Mucosa of rectum (tissue), 2 donors: ENCODE data around the gene CHTF18.
"Not testable (repeated sequence)": the region's sequence is repeated elsewhere in the genome, so short reads cannot be mapped to it uniquely, and the experiment has no call there.

ENCODE experiments used
- H3K27ac ChIP-seq, 2 donors: one replicate each; pipeline ENCODE4 v1.7.0; 2013; ENCODE audit warnings: inconsistent platforms in 2 of 2, low read depth in 2 of 2, low read length in 2 of 2
- H3K27me3 ChIP-seq, 2 donors: one replicate each; pipeline ENCODE4 v1.7.0; 2013; ENCODE audit warnings: low read length in 2 of 2; ENCODE audit not compliant: control insufficient read depth in 2 of 2, insufficient read depth in 2 of 2
- H3K36me3 ChIP-seq, 2 donors: one replicate each; pipeline ENCODE4 v1.7.0; 2013; ENCODE audit warnings: low read length in 2 of 2; ENCODE audit not compliant: control insufficient read depth in 2 of 2, insufficient read depth in 2 of 2
- H3K4me1 ChIP-seq, 2 donors: one replicate each; pipeline ENCODE4 v1.7.0; 2013; ENCODE audit warnings: low read length in 2 of 2, mild to moderate bottlenecking in 1 of 2; ENCODE audit not compliant: control insufficient read depth in 2 of 2, insufficient read depth in 2 of 2
- H3K4me3 ChIP-seq, 2 donors: one replicate each; pipeline ENCODE4 v1.7.0; 2013; ENCODE audit warnings: low read length in 2 of 2
- H3K9ac ChIP-seq, 2 donors: one replicate each; pipeline ENCODE4 v1.7.0; 2013; ENCODE audit warnings: low read length in 2 of 2, low read depth in 1 of 2, mild to moderate bottlenecking in 1 of 2
- H3K9me3 ChIP-seq, 2 donors: one replicate each; pipeline ENCODE4 v1.7.0; 2013; ENCODE audit warnings: low read length in 2 of 2; ENCODE audit not compliant: control insufficient read depth in 2 of 2
- donor health status: healthy.
- donor health status: Normal muscosa, but diverticular disease.

CHTF18 gene

DNA sequence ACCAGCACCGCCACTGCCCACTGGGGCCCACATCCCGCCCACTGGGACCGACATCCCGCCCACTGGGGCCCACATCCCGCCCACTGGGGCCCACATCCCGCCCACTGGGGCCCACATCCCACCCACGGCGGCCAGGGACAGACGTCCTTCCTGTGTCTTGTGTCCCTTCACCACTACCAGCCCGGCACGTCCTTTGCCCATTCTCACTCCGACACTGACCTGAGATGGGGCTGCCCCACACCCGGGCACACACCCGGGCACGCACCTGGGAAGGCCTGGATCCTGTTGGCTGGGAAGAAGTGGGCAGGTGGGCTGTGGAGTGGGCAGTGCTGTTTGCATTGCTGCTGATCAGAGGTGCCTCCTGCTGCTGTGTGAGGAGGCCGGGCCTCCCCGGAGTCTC, 40.5 kb downstream of the CHTF18 start:
- Histone ChIP-seq H3K27ac (no peak overlapping the region), H3K9ac (no peak overlapping the region), H3K4me3 (no peak overlapping the region), H3K27me3 (peaks cover 0 to 2% of the 10 kb centered on the region in 2 donors), H3K36me3 (no peaks in the 10 kb centered on the region), H3K9me3 (no peaks in the 10 kb centered on the region), H3K4me1 (peaks cover 3 to 5% of the 10 kb centered on the region in 2 donors)

- no peaks in the 10 kb centered on the region for H3K9me3 ChIP-seq
- H3K4me1 ChIP-seq: peaks cover 3 to 5% of the 10 kb centered on the region in 2 donors
- no peak overlapping the region for H3K9ac ChIP-seq
- H3K4me3 ChIP-seq: no peak overlapping the region
- no peak overlapping the region for H3K27ac ChIP-seq
- H3K36me3 ChIP-seq: no peaks in the 10 kb centered on the region
- peaks cover 0 to 4% of the 10 kb centered on the region in 2 donors for H3K27me3 ChIP-seq
Observed at GRCh38 chr16:830107-830870, 41.9 kb downstream of the CHTF18 start.

- Histone ChIP-seq H3K4me1 (peaks cover 3 to 5% of the 10 kb centered on the region in 2 donors), H3K36me3 (no peaks in the 10 kb centered on the region), H3K9me3 (peaks cover 0 to under 1% of the 10 kb centered on the region in 2 donors), H3K9ac (no peak overlapping the region), H3K27ac (no peak overlapping the region), H3K27me3 (peaks cover 0 to 2% of the 10 kb centered on the region in 2 donors), H3K4me3 (no peak overlapping the region)
Observed at GRCh38 chr16:830871-831570, 42.6 kb downstream of the CHTF18 start.

DNA sequence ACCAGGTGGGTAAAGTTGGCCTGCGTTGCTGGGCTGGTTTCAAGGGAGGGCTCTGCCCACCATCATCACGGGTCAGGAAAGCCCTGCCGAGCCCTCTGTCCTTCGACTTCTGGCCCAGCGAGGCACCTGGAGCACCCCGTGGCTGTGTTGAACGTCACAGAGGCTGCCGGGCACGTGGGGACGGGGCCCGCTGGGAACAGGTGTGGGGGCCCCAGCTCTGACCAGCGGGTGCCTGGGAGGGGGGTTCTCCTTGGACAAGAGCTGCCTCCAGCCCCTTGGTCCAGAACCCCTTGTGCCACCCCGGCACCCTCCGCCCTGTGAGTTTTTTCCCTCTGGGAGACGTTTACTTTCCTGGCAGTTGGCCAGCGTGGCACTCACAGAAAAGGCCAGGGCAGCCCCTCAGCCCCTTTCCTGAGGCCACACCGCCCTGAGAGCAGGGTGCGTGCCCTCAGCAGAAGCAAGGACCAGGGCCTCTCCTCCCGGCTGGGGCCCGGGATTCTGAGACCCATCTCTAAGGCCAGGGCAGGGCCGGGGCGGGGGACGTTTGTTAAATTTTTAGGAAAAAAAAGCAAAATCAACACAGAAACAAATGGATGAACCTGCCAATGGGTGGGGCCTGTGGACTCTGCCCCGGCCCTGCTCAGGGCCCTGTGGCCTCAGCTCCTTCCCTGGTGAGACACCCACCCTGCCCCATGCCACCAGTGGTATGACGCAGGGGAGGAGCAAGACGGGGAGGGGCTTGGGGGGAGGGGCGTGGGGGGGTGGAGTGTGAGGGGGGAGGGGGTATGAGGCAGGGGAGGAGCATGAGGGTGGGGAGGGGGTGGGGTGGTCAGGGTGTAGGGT, 43.4 kb downstream of the CHTF18 start:
- H3K27me3 ChIP-seq: peaks cover 0 to 2% of the 10 kb centered on the region in 2 donors
- no peaks in the 10 kb centered on the region for H3K36me3 ChIP-seq
- H3K27ac ChIP-seq: no peak overlapping the region
- H3K9ac ChIP-seq: no peak overlapping the region
- H3K4me1 ChIP-seq: peaks cover 3 to 5% of the 10 kb centered on the region in 2 donors
- H3K4me3 ChIP-seq: no peak overlapping the region
- peaks cover 0 to 7% of the 10 kb centered on the region in 2 donors for H3K9me3 ChIP-seq

DNA sequence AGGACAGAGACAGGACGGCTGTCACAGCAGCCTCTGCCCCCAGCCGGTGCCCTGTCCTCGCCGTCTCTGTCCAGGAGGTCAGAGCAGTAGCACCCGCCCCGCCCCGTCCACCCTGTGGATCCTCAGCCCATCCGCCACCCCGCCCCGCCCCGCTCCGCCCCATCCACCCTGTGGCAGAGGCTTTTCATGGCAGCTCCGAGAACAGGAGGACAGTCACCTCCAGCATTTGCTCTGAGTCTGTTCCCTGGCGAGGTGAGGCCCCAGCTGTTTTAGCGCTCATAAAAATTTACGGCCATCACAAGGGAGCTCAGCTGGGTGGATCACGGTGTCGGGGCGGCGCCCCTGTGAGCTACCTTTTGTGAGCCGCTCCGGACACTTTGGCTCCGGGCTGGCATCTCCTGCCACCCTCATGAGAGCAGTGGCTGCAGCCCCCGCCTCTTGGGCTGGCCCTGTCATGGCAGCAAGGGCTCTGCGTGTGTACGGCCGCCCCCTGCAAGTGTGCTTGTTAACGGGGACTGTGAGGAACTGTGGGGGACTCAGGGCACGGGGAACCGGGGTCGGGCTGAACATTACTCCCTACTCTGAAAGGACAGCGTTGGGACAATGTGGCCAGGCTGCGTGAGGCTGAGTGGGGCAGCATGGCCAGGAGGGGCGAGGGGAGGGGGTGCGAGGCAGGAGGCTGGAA, 44.4 kb downstream of the CHTF18 start:
- Histone ChIP-seq H3K4me3 (no peak overlapping the region), H3K9ac (no peak overlapping the region), H3K36me3 (no peaks in the 10 kb centered on the region), H3K4me1 (peaks cover 3 to 5% of the 10 kb centered on the region in 2 donors), H3K27me3 (peaks cover 0 to 2% of the 10 kb centered on the region in 2 donors), H3K9me3 (peaks cover 0 to 7% of the 10 kb centered on the region in 2 donors), H3K27ac (no peak overlapping the region)

GRCh38 chr16:833411-833810, 45.0 kb downstream of the CHTF18 start:
- H3K27me3 ChIP-seq: peaks cover 0 to 2% of the 10 kb centered on the region in 2 donors
- H3K4me3 ChIP-seq: no peak overlapping the region

DNA sequence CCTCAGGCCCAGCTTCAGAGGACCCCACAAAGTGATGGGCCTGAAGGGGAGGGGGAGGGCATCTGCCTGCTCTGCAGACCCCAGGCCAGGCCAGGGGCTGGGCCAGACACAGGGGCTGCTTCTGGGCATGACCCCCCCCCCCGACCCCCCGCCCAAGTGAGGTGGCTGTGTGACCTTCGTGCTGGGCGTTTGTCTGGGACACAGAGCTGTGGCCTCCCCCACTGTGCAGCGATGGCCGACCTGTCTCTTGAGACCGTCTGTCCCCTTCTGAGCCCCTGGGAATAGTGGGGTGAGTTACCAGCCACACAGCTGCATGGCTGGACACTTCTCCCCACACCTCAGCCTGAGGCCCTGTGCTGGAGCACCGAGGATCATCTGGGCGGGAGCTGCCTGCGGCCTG, 47.0 kb downstream of the CHTF18 start:
- Histone ChIP-seq H3K4me3 (no peak overlapping the region), H3K9ac (no peak overlapping the region), H3K36me3 (no peaks in the 10 kb centered on the region), H3K9me3 (peaks cover 0 to 7% of the 10 kb centered on the region in 2 donors), H3K27ac (no peak overlapping the region), H3K27me3 (peaks cover 0 to 2% of the 10 kb centered on the region in 2 donors), H3K4me1 (peaks cover 3 to 5% of the 10 kb centered on the region in 2 donors)

More at GRCh38 chr16:833411-833810, 45.0 kb downstream of the CHTF18 start:
- H3K4me1 ChIP-seq: peaks cover 3 to 5% of the 10 kb centered on the region in 2 donors
- H3K27ac ChIP-seq: no peak overlapping the region
- no peaks in the 10 kb centered on the region for H3K36me3 ChIP-seq
- peaks cover 0 to 7% of the 10 kb centered on the region in 2 donors for H3K9me3 ChIP-seq
- H3K9ac ChIP-seq: no peak overlapping the region

DNA sequence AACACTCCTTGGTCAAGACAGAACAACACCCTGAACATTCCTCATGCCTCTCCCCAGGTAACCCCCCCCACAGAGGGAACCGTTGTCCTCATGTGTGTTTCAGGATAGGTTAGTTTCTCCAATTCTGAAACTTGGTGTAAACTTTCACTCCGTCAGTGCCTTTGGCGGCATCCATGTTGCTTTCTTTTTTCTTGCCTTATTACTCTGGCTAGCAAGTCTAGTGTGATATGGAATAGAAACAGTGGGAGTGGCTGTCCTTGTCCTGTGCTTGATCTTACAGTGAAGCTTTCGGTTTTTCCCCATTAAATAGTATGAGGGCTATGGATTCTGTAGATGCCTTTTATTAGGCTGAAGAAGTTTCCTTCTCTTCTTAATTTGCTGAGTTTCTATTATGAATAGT, 47.8 kb downstream of the CHTF18 start:
- peaks cover 0 to 2% of the 10 kb centered on the region in 2 donors for H3K27me3 ChIP-seq
- no peak overlapping the region for H3K27ac ChIP-seq
- H3K9me3 ChIP-seq: peaks cover 0 to 7% of the 10 kb centered on the region in 2 donors
- no peak overlapping the region for H3K9ac ChIP-seq
- no peak overlapping the region for H3K4me3 ChIP-seq
- peaks cover 3 to 5% of the 10 kb centered on the region in 2 donors for H3K4me1 ChIP-seq
- H3K36me3 ChIP-seq: no peaks in the 10 kb centered on the region

DNA sequence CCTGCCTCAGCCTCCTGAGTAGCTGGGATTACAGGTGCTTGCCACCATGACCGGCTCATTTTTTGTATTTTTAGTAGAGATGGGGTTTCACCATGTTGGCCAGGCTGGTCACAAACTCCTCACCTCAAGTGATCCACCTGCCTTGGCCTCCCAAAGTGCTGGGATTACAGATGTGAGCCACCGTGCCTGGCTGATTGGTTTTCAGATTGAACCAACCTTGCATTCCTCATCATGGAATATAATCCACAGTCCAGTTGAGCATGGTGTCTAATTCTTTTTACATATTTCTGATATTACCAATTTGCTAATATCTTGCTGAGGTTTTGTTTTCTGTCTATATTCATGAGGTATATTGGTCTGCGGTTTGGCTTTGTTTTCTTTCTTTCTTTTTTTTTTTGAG, 48.4 kb downstream of the CHTF18 start:
- not testable (repeated sequence) for H3K4me3 ChIP-seq, H3K27me3 ChIP-seq, H3K9me3 ChIP-seq, H3K9ac ChIP-seq, H3K27ac ChIP-seq, H3K4me1 ChIP-seq, H3K36me3 ChIP-seq
